Measurements from ENCODE around the gene TIGIT. TPM values are rescaled to one million over a fixed set of nuclear protein-coding genes. Genes with fewer than 3 reads are reported as not detected.

TIGIT gene
- total and polyA plus RNA-seq, 8 donors = 0.25 to 1.2 (median 0.50) TPM; not detected in 2

GRCh38 chr3:114356525-114356924, 62.7 kb downstream of the TIGIT start:
- no peaks in the 10 kb centered on the region for H3K4me1 ChIP-seq
- no peak overlapping the region for H3K4me3 ChIP-seq
- no peak for DNase-seq
- intact Hi-C loops (cut with DNase I; ENCODE audit: low total_unique reads) = no loop called here
- no peak for TF ChIP-seq POLR2A (IDR thresholded peaks at IDR 0.05)
- TF ChIP-seq EP300 (IDR thresholded peaks at IDR 0.05) = no peak
- no peak for TF ChIP-seq CTCF (IDR thresholded peaks at IDR 0.05)
- TF ChIP-seq POLR2AphosphoS5 (IDR thresholded peaks at IDR 0.05) = no peak
- no peaks in the 10 kb centered on the region for H3K27me3 ChIP-seq
- WGBS, 5 donors = 78 to 95% (median 85%) methylated on average over 1 of the region's 1 CpG
- H3K27ac ChIP-seq = no peak overlapping the region
- peaks cover 3 to 6% (median 5%) of the 10 kb centered on the region in 4 donors for H3K36me3 ChIP-seq
- H3K9me3 ChIP-seq = no peaks in the 10 kb centered on the region

Other genes starting within 250 kb of the TIGIT start
- 10 to 100 TPM in 1 of 5 donors, 1 to 10 TPM in 4; 2.6 to 21.0 (median 6.6) TPM for gene CCDC191, start 237.5 kb upstream of the TIGIT start, total RNA-seq
- 1 to 10 TPM; 1.4 to 3.2 (median 2.3) TPM for gene CCDC191, start 237.5 kb upstream of the TIGIT start, polyA plus RNA-seq
- gene QTRT2, start 237.3 kb upstream of the TIGIT start, total RNA-seq = 10 to 100 TPM; 13.0 to 61.3 (median 29.0) TPM
- 1 to 10 TPM; 4.8 to 8.6 (median 5.2) TPM for gene QTRT2, start 237.3 kb upstream of the TIGIT start, polyA plus RNA-seq
- gene DRD3, start 115.0 kb upstream of the TIGIT start, total RNA-seq = not detected
- gene DRD3, start 115.0 kb upstream of the TIGIT start, polyA plus RNA-seq = not detected
- gene ZNF80, start 56.5 kb upstream of the TIGIT start, total RNA-seq = under 1 TPM in 1 of 5 donors, not detected in 4; 0.92 TPM
- not detected for gene ZNF80, start 56.5 kb upstream of the TIGIT start, polyA plus RNA-seq